HG03108 (cell line): ENCODE data around the gene CLMP.
"Not testable (repeated sequence)": the region's sequence is repeated elsewhere in the genome, so short reads cannot be mapped to it uniquely, and the experiment has no call there.

ENCODE experiments used
- ATAC-seq: cut with Tn5 transposase; IDR thresholded peaks from one replicate; pipeline ENCODE4 v1.9.1; 2021; ENCODE audit warnings: moderate library complexity; ENCODE audit not compliant: unreplicated experiment

The CLMP gene

DNA sequence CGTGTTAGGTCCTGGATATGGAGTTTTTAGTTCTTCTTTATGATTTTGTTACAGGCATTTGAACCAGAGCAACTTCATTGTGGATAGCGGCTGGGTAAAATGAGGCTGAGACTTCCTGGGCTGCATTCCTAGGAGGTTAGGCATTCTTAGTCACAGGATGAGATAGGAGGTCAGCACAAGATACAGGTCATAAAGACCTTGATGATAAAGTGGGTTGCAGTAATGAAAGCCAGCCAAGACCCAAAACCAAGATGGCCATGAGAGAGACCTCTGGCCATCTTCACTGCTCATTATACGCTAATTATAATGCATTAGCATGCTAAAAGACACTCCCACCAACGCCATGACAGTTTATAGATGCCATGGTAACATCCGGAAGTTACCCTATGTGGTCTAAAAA is 23.4 kb upstream of the CLMP start:
- no peak for ATAC-seq

DNA sequence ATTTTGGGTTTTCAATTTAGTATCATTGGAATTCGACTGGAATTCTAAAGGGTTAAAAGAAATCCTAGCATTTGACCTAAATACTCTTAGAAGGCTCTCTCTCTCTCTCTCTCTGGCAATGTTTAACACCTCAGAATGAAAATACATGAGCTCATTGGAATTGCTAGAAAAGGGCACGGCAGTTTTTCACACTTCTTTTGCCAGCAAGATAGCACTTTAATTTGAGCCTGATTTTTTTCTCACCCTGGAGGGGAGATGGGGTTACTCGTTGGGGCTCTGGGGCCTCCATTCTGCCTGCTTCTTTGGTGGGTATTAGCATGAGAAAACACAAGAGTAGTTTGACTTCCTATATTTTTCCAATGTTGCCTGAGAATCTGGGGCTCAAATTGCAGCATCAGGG is 22.8 kb upstream of the CLMP start:
- ATAC-seq = no peak

DNA sequence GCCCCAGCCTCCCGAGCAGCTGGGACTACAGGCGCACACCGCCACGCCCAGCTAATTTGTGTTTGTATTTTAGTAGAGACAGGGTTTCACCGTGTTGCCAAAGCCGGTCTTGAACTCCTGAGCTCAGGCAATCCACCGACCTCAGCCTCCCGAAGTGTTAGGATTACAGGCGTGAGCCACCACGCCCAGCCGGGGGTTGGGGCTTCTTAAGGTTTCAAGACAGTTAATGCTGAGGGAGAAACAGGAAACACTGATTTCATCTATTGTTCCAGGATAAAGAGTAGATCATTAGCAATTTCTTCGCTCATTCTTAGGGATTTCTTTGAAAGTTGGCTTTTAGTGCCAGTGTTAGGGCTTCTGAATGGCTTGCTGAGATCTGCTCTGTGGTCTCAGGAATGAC is 21.2 kb upstream of the CLMP start:
- ATAC-seq = no peak

DNA sequence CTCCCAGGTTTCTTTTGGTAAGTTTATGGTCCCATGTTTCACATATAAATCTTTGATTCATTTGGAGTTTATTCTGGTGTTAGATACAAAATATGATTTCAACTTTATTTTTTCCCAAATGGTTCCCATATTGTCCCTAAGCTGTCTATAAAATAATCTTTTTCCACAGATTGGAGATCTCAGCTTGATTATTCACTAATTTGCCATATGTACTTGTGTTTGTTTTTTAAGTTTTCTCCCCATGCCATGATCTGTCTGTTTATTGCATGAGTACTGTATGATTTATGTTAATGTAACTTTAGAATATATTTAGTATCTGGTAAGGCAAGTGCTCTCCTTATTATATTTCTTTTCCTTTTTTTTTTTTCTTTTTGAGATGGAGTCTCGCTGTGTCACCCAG is 19.9 kb upstream of the CLMP start:
- ATAC-seq = no peak

DNA sequence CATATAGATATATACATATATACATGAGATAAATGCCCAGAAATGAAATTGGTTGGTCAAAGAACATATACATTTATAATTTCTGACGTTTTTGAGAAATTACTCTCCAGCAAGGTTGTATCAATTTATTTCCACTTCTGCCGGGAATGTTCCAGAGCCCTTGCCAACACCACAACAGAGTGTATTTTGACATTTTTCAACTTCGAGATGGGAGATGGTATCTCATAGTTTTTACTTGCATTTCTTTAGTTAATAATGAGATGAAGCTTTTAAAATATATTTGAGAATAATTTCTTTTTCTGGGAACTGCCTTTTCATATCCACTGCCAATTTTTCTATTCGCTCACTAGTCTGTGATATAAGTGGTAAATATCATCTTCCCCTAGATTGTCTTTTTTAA is 19.3 kb upstream of the CLMP start:
- no peak for ATAC-seq

DNA sequence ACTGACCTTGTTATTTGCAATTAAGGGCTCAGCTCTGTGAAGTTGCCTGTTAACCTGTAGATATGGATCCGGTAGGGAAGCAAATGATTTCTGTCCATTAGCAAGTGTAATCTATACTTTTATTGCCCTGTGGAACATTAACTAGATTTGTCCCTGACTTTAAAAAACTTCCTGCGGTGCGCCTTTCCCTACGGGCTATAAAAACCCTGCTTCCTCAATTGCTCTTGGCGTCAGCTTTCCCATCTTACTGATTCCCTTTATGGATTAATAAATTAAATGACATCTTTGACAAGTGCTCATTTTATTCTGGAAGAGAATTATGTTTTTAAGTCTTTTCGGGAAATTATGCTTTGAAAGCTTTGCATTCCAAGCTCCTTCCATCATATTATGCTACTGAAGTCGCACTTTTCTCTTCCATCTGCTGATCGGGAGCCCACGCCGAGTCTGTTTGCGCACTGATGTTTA is 18.3 kb upstream of the CLMP start:
- no peak for ATAC-seq

DNA sequence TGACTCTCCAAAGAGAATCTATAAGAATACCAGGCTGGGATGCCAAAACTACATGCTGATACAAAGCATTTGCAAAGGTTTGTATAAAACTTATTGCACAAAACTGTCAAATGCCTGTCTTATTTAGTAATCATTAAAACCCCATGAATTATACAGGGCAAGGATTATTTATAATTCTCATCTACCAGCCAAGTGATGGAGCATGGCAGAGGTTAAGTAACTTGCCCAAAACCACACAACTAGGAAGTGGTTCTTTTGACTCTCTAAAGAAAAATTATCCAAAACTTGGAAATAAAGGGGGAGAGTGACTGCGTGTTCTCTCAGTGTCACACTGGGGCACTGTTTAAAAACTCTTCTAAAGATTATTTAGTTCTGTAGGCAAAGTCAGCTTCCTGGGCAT is 17.4 kb upstream of the CLMP start:
- ATAC-seq = no peak

DNA sequence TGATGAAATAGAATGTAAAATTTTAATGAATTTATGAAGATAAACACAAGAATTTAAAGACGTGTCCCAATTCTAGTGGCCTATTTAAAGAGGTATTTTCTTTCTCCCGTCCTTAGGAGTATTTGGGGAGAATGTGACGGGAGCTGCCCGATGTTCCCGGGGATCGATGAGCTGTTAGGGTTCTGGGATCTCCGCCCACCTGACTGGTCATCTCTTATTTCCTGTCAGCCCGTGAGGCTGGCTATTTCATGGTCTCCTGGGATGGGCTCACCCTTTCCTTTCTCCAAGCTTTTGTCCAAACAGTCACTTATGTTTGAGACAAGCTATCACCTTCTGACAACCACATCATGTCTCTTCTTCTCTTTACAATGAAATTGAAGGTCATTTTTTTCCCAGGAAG is 16.9 kb upstream of the CLMP start:
- no peak for ATAC-seq

DNA sequence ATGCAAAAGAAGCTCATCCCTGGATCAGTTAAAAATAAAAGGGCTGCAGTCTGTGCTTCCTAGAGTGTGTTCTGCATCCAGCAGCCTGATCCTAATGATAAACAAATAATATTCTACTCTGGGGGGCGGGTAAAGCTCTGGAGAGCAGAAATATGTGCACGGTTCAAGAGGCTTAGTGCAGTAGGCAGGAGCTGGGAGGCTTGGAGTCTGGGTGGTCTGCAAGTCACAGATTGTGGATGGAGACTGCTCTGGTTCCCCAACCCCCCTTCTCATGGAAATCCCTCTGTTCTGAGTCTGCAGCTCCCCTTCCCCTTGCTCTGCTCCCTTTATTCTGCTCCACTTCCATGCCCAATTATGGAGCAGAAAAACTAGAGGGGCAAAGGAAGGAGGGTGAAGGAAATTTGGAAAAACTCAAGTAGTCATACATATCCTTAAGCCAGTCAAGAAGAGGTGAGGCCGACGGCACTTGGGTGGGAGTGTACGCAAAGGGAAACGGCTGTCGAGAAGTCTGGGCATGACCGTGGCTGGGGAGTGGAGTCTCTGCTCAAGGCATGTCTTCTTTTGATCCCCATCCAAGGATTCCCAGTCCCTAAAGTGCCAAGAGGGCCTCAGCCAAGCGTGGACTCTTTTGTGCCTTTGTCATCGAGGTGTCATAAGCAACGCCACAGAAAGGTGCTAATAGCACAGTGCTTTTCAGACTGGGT is 16.3 kb upstream of the CLMP start:
- no peak for ATAC-seq

DNA sequence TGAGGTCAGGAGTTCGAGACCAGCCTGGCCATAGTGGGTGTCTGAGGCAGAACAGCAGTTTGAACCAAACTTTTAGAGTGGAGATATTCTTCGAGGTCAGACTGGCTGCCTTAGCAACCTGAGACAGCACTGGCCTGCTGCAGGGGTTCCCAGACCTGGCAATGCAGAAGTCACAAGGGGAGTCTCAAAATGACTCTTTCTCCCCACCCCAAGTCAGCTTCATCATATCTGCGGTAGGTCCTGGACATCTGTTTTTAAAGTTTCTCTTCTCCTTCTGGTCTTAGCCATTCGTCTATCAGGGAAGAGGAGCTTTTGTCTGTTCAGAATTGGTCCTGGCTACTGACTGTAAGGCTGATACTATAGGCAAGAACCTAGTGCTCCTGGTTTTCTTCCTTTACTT is 14.5 kb upstream of the CLMP start:
- no peak for ATAC-seq

DNA sequence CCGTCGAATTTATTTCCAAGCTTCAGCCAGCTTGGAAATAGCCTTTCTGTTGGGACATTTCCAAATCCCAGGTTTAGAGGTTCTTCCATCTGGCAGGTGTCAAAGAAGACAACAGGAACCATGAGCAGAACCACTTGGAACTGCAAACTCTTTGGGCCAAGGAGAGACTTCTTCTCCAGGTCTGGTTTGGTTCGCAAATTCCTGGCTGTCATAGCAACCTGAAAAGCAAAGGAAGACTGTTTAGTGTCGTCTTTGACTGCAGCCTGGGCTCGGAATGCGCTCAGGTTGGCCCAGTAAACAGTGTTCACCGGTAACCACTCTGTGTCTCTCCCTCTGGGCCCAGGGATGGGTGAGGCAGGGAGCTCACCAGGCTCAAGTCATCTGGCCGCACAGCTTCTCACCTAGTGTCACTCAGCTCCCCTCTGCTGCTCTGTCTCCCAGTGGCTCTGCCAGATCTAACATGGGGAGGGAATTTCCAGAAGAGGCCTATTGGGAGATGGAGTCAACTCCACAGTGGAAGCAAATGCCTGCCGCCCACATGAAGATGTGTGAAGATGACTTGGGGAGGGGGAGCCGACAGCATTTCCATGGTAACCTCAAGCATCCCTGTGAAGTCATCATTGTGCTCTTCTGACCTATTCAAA is 11.9 kb upstream of the CLMP start:
- ATAC-seq = no peak

DNA sequence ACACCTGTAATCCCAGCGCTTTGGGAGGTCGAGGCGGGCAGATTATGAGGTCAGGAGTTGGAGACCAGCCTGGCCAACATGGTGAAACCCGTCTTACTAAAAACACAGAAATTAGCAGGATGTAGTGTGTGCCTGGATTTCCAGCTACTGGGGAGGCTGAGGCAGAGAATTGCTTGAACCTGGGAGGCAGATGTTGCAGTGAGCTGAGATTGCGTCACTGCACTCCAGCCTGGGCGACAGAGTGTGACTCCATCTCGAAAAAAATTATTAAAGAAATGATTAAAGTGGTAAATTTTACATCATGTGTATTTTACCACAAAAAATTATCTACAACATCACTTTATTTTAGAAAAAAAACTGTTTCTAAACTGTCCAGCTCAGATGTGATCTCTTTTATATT is 11.0 kb upstream of the CLMP start:
- not testable (repeated sequence) for ATAC-seq

DNA sequence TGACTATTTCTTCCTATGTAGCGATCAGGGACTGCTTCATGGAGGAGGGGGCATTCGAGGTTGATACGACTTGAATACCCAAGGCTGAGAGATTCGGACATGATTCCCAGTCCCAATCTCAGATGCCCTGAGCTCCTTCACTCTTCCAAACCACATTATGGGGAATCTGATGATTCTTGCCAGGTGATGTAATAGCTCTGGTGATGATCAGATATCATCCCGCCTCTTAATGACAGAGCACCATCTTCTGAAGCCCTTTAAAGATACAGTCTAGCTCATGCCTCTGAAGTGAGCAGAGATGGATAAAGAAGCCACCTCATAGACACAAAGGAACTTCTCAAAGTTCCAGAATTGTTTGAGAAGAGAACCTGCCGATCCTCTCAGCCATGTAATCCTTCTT is 8.9 kb upstream of the CLMP start:
- no peak for ATAC-seq

DNA sequence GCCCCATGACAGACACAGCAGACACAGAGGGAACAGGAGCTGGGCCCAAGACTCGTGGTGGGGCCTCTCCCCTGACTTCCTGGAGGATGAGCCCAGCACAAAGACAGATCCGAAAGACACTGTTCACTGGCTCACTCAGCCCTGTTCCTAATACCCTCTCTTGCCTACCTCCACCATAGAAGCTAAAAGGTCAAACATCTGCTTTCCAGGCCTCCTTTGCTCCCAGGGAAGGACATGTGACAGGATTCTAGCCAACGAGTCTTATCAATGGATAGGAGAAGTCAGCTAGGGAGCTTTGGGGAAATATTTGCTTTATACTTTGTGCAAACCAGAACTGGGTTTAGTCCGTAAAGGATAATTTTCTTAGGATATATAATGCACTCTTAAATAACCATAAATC is 8.4 kb upstream of the CLMP start:
- no peak for ATAC-seq

DNA sequence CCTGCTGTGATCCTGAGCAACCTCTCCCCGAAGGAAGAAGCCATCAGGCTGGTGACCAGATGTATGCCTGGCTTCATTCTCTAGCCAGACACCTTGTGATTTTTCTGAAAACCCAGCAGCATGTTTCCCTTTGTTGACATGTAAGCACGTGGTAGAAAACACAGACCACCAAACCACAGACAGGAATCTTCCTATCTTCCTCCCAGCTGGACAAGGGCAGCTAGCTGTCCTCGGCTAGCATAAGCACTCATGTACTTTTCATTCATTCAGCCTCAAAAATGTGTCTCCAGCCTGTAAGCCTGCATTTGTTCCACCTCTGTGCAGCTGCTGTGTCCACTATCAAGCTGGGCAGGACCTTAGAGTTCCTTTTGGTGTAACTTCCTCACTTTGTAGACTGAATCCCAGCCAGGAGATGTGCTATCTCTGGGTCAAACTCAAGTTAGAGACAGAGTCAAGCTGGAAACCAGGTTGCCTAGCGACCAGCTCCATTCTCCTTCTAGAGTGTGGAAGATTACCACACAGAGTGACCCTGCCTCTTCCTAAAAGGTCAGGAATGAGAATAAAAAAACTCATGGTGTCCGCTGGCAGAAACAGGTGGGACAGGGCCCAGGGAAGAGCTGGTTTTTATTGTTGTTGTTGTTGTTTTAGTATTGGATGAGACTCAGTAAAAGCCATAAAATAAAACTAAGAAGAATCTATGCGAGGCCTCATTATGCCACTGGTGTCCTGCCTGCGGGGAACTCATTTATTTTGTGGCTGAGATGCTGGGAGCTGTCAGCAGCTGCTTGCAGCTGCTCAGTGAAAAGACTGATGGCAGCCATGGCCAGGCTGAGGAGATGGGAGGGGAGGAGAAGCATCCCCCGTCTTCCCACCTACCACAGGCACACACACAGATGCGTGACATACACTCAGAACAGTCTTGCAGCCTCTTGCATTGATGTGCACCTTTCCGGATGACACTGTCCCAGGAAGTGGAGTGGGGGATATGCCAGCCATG is 7.4 kb upstream of the CLMP start:
- no peak for ATAC-seq

DNA sequence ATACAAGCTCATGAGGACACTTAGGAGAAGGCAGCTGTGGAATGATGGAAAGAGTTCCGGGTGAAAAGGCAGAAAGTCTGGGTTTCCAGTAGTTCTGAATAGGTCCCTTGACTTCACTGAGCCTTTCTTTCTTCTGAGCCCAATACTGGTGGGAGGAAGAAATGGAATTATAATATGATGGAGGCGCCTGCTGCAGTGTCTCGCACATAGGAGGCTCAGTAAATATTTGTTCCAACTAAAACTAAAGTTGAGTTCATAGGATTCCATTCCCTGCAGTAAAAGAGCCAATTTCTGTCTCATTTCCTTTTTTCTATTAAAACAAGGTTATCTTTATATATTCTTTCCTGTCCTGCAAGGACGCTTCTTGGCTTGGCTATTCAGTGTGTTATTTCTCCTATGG is 5.2 kb upstream of the CLMP start:
- ATAC-seq = no peak

DNA sequence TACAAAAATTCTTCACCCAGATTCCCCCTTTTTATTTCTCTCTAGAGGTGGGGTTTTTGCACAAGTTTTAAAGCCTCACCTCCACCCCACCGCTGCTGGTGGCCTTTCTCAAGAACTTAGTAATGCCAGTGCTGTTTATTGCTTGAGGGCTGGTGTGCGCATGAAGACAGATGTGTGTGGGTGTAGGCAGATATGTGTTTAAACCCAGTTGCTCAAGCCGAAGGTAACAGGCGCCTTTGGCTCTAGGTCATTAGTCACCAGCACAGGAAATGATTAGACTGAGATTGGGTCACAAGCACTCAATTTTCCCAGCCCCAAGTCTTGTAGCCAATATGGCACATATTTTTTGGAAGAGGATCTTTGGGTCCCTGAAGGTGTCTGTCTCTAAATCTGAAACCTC is 2.7 kb upstream of the CLMP start:
- ATAC-seq = no peak

DNA sequence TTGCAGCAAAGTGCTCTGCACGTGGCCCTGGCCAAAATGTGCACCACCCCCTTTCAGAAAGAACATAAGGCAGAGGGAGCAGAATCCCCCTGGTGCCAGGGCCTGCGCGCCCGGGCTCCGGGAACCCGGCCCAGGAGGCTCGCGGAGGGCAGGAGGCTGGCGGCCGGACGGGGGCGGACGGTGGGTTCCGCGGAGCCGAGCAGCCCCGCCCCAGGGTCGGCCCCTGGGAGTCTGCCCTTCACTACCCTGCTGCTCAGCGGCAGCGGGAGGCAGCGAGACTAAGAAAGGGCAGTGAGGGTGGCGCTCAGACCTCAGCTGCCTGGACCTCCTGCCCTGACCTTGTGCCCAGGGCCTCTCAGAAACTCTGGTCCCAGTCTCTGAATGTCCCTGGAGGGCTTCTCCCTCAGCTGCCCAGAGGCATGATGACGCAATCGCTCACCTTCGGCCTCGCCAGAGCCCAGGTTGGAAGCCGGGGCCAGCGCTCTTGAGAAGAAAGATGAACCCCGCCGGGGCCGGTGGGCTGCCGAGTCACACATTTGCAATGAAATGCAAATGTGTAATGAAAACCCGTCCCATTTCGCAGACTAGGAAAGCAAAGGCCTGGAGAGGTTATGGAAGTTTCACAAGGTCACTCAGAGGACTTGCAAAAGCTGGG is 1.1 kb upstream of the CLMP start:
- no peak for ATAC-seq

DNA sequence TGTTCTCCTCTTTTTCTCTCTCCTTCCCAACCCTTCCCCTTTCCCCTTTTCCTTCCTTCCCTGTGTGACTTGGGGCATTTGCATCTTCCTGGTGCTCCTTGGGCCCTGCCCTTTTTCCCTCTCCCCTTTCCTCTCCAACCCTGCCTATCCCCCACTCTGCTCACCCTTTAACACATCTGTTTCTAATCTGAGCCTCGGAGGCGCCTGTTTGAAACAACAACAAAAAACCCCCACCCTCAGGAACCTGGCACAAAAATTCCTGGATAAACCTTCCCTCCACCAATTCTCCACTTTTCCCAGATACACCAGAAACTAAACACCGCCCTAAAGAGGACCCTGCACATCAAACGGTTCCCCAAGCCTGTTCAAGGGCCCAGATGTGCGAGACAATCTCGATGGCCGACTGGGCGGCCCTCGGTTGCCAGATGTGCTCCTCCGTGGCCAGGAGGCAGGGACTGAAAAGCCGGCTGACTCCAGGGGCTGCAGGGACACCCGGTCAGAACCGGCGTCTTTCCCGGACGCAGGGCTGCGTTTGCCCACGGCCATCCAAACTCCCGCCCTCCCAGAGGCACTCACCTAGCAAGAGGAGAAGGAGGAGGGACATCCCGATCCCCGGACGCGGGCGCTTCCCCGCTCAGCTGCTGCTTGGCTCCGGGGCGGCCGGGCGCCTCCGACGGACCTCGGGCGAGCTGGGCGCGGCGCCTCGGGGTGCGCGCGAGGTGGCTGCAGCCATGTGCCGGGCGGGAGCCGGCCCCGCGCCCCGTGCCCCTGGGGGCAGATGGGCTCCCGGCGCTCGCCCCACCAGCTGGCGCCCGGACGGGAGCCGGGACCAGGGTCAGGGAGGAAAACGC is 486 bp downstream of the CLMP start:
- ATAC-seq = no peak

DNA sequence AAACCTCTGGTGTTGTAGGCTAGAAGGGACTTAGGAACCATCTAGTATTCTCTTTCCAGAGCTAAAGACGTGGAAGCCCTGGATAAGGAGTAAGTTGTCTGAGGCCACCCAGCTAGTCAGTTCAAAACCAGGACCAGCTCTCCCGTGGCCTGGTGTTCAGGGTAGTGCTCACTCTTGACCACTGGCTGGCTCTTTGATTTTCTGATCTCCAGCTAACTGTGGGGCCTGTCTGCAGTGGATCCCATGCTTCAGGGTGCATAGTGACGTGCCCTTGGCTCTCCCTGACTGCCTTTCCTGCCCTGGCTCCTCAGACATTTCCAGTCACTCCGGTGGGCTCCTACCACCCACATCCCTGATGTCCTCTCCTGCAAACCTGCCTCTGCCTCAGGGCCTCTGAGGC is 1.3 kb downstream of the CLMP start:
- no peak for ATAC-seq
